Stomach smooth muscle (tissue), 2 donors: Measurements from ENCODE around the gene KDM2B.

Experiments used
- H3K27ac ChIP-seq: one replicate; pipeline ENCODE4 v1.7.0; 2013; ENCODE audit warnings: mild to moderate bottlenecking, low read length, inconsistent platforms
- H3K27me3 ChIP-seq, 2 donors: one replicate each; pipeline ENCODE4 v1.7.0; 2013; ENCODE audit warnings: low read length in 2 of 2; ENCODE audit not compliant: insufficient read depth in 2 of 2, control insufficient read depth in 1 of 2
- H3K36me3 ChIP-seq, 2 donors: one replicate each; pipeline ENCODE4 v1.7.0; 2013; ENCODE audit warnings: low read length in 2 of 2; ENCODE audit not compliant: control insufficient read depth in 2 of 2, insufficient read depth in 2 of 2
- H3K4me1 ChIP-seq: one replicate; pipeline ENCODE4 v1.7.0; 2013; ENCODE audit warnings: low read length; ENCODE audit not compliant: control insufficient read depth, insufficient read depth
- H3K4me3 ChIP-seq, 2 donors: one replicate each; pipeline ENCODE4 v1.7.0; 2013; ENCODE audit warnings: low read length in 2 of 2
- H3K9ac ChIP-seq, 2 donors: one replicate each; pipeline ENCODE4 v1.7.0; 2013; ENCODE audit warnings: low read length in 2 of 2, mild to moderate bottlenecking in 1 of 2
- H3K9me3 ChIP-seq, 2 donors: one replicate each; pipeline ENCODE4 v1.7.0; 2013; ENCODE audit warnings: low read length in 2 of 2; ENCODE audit not compliant: control insufficient read depth in 2 of 2
- donor health status: healthy.
- donor health status: Pancreatic carcinoma.

The KDM2B gene

GRCh38 chr12:121472150-121472905 is 108.5 kb downstream of the KDM2B start:
- no peaks in the 10 kb centered on the region for H3K36me3 ChIP-seq
- no peaks in the 10 kb centered on the region for H3K9me3 ChIP-seq
- no peak overlapping the region for H3K27ac ChIP-seq
- H3K4me3 ChIP-seq: no peak overlapping the region
- H3K27me3 ChIP-seq: no peaks in the 10 kb centered on the region
- H3K9ac ChIP-seq: no peak overlapping the region
- peaks cover 7% of the 10 kb centered on the region for H3K4me1 ChIP-seq

GRCh38 chr12:121470751-121471150 is 110.1 kb downstream of the KDM2B start:
- H3K4me3 ChIP-seq: no peak overlapping the region
- H3K36me3 ChIP-seq: no peaks in the 10 kb centered on the region
- no peak overlapping the region for H3K27ac ChIP-seq
- no peak overlapping the region for H3K9ac ChIP-seq
- peaks cover 12% of the 10 kb centered on the region for H3K4me1 ChIP-seq
- no peaks in the 10 kb centered on the region for H3K27me3 ChIP-seq
- no peaks in the 10 kb centered on the region for H3K9me3 ChIP-seq

GRCh38 chr12:121468499-121468801 is 112.4 kb downstream of the KDM2B start:
- Histone ChIP-seq H3K4me3 (no peak overlapping the region), H3K36me3 (no peaks in the 10 kb centered on the region), H3K4me1 (peaks cover 17% of the 10 kb centered on the region), H3K9ac (no peak overlapping the region), H3K27ac (no peak overlapping the region), H3K27me3 (no peaks in the 10 kb centered on the region), H3K9me3 (no peaks in the 10 kb centered on the region)

GRCh38 chr12:121467638-121468498 is 113.0 kb downstream of the KDM2B start:
- no peaks in the 10 kb centered on the region for H3K27me3 ChIP-seq
- no peak overlapping the region for H3K27ac ChIP-seq
- peaks cover 17% of the 10 kb centered on the region for H3K4me1 ChIP-seq
- H3K36me3 ChIP-seq: no peaks in the 10 kb centered on the region
- no peaks in the 10 kb centered on the region for H3K9me3 ChIP-seq
- H3K9ac ChIP-seq: no peak overlapping the region
- H3K4me3 ChIP-seq: peak overlapping the region; percentile 60 to 76

GRCh38 chr12:121466794-121467637 is 113.8 kb downstream of the KDM2B start:
- H3K27ac ChIP-seq: no peak overlapping the region
- H3K27me3 ChIP-seq: no peaks in the 10 kb centered on the region
- H3K9me3 ChIP-seq: no peaks in the 10 kb centered on the region
- H3K4me1 ChIP-seq: peaks cover 17% of the 10 kb centered on the region
- H3K36me3 ChIP-seq: no peaks in the 10 kb centered on the region
- peak overlapping the region in 1 of 2 donors; percentile 33 for H3K9ac ChIP-seq
- H3K4me3 ChIP-seq: peak overlapping the region; percentile 60 to 76

GRCh38 chr12:121465921-121466793 is 114.7 kb downstream of the KDM2B start:
- Histone ChIP-seq H3K27ac (no peak overlapping the region), H3K36me3 (no peaks in the 10 kb centered on the region), H3K4me3 (peak overlapping the region; percentile 50 to 71), H3K27me3 (no peaks in the 10 kb centered on the region), H3K9ac (peak overlapping the region; percentile 43 to 66), H3K9me3 (no peaks in the 10 kb centered on the region), H3K4me1 (peaks cover 17% of the 10 kb centered on the region)

GRCh38 chr12:121464331-121464730 is 116.5 kb downstream of the KDM2B start:
- Histone ChIP-seq H3K36me3 (no peaks in the 10 kb centered on the region), H3K27ac (no peak overlapping the region), H3K4me3 (no peak overlapping the region), H3K9ac (no peak overlapping the region), H3K9me3 (no peaks in the 10 kb centered on the region), H3K4me1 (peaks cover 17% of the 10 kb centered on the region), H3K27me3 (no peaks in the 10 kb centered on the region)

GRCh38 chr12:121461048-121461447 is 119.8 kb downstream of the KDM2B start:
- no peak overlapping the region for H3K4me3 ChIP-seq
- H3K9me3 ChIP-seq: no peaks in the 10 kb centered on the region
- no peak overlapping the region for H3K27ac ChIP-seq
- no peaks in the 10 kb centered on the region for H3K27me3 ChIP-seq
- H3K4me1 ChIP-seq: peaks cover 6% of the 10 kb centered on the region
- no peak overlapping the region for H3K9ac ChIP-seq
- no peaks in the 10 kb centered on the region for H3K36me3 ChIP-seq

- no peaks in the 10 kb centered on the region for H3K27me3 ChIP-seq
- no peaks in the 10 kb centered on the region for H3K9me3 ChIP-seq
- no peak overlapping the region for H3K27ac ChIP-seq
- no peak overlapping the region for H3K4me3 ChIP-seq
- H3K36me3 ChIP-seq: no peaks in the 10 kb centered on the region
- no peak overlapping the region for H3K9ac ChIP-seq
- H3K4me1 ChIP-seq: peaks cover 6% of the 10 kb centered on the region
Measured at GRCh38 chr12:121456551-121456950, 124.3 kb downstream of the KDM2B start.
